ENCODE data around the gene VWCE.
A peak's percentile ranks its signal among the peaks of the same experiment; 100 is the strongest.

Gene VWCE, protein sequence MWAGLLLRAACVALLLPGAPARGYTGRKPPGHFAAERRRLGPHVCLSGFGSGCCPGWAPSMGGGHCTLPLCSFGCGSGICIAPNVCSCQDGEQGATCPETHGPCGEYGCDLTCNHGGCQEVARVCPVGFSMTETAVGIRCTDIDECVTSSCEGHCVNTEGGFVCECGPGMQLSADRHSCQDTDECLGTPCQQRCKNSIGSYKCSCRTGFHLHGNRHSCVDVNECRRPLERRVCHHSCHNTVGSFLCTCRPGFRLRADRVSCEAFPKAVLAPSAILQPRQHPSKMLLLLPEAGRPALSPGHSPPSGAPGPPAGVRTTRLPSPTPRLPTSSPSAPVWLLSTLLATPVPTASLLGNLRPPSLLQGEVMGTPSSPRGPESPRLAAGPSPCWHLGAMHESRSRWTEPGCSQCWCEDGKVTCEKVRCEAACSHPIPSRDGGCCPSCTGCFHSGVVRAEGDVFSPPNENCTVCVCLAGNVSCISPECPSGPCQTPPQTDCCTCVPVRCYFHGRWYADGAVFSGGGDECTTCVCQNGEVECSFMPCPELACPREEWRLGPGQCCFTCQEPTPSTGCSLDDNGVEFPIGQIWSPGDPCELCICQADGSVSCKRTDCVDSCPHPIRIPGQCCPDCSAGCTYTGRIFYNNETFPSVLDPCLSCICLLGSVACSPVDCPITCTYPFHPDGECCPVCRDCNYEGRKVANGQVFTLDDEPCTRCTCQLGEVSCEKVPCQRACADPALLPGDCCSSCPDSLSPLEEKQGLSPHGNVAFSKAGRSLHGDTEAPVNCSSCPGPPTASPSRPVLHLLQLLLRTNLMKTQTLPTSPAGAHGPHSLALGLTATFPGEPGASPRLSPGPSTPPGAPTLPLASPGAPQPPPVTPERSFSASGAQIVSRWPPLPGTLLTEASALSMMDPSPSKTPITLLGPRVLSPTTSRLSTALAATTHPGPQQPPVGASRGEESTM

GRCh38 chr11:61294717-61295595 is at the start of gene VWCE:
VWCE (minus strand) TSS chr11:61295316; CDS start chr11:61295037, 279 bp downstream.
- peak within 1 kb of the TSS; percentile 84 for H3K4me3 ChIP-seq (ENCODE audit: low read length)
- DNase-seq (ENCODE audit: low read depth) = peak; percentile 78
- peaks cover 39% of the 10 kb centered on the region for H3K4me1 ChIP-seq (ENCODE audit: control insufficient read depth, insufficient read depth, low read length)
- no peaks in the 10 kb centered on the region for H3K27me3 ChIP-seq (replicated peaks; ENCODE audit: control insufficient read depth, insufficient read depth, low read length)
- peaks cover 14% of the 10 kb centered on the region for H3K36me3 ChIP-seq (ENCODE audit: control insufficient read depth, insufficient read depth, low read length, severe bottlenecking)
- H3K9ac ChIP-seq (ENCODE audit: low read length) = peak within 1 kb of the TSS; percentile 85
- H3K9me3 ChIP-seq (ENCODE audit: control insufficient read depth, low read length) = no peaks in the 10 kb centered on the region

- no peaks in the 10 kb centered on the region for H3K9me3 ChIP-seq (ENCODE audit: control insufficient read depth, low read length)
- DNase-seq (ENCODE audit: low read depth) = no peak
- H3K4me3 ChIP-seq (ENCODE audit: low read length) = no peak overlapping the region
- peaks cover 10% of the 10 kb centered on the region for H3K36me3 ChIP-seq (ENCODE audit: control insufficient read depth, insufficient read depth, low read length, severe bottlenecking)
- H3K27me3 ChIP-seq (replicated peaks; ENCODE audit: control insufficient read depth, insufficient read depth, low read length) = no peaks in the 10 kb centered on the region
- peaks cover 1% of the 10 kb centered on the region for H3K4me1 ChIP-seq (ENCODE audit: control insufficient read depth, insufficient read depth, low read length)
- H3K9ac ChIP-seq (ENCODE audit: low read length) = no peak overlapping the region
These were observed 49.0 kb upstream of the VWCE start for GRCh38 chr11:61343792-61344745.

DNA sequence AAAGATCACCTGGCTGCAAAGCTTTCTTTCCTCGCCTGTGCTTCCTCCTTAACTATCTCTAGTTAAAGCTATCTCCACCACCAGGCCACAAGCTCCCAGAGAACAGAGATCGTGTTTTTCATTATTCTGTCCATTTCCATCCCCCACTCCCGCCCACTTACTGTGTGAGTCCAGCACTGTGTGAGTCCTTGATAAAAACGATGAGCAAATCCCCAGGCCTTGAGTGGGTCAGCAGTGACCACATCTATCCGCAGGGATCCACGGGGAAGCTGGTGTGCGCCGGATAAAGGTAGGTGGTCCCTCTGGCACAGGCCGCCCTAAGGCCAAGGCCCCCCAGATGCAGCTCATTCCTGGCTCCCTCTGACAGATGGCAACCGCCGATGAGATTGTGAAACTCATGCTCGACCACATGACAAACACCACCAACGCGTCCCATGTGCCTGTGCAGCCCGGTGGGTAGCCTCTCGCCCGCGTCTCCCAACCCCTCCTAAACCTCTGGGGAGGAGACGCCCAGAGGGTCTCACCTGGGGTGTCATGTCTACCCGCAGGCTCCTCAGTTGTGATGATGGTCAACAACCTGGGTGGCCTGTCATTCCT is 47.2 kb upstream of the VWCE start:
- H3K4me3 ChIP-seq (ENCODE audit: low read length) = no peak overlapping the region
- no peaks in the 10 kb centered on the region for H3K36me3 ChIP-seq (ENCODE audit: control insufficient read depth, insufficient read depth, low read length, severe bottlenecking)
- H3K4me1 ChIP-seq (ENCODE audit: control insufficient read depth, insufficient read depth, low read length) = peaks cover 10% of the 10 kb centered on the region
- H3K9me3 ChIP-seq (ENCODE audit: control insufficient read depth, low read length) = no peaks in the 10 kb centered on the region
- no peak overlapping the region for H3K9ac ChIP-seq (ENCODE audit: low read length)
- no peaks in the 10 kb centered on the region for H3K27me3 ChIP-seq (replicated peaks; ENCODE audit: control insufficient read depth, insufficient read depth, low read length)
- DNase-seq (ENCODE audit: low read depth) = no peak

- Histone ChIP-seq H3K4me3 (ENCODE audit: low read length) (no peak overlapping the region), H3K27me3 (replicated peaks; ENCODE audit: control insufficient read depth, insufficient read depth, low read length) (no peaks in the 10 kb centered on the region), H3K4me1 (ENCODE audit: control insufficient read depth, insufficient read depth, low read length) (peaks cover 10% of the 10 kb centered on the region), H3K36me3 (ENCODE audit: control insufficient read depth, insufficient read depth, low read length, severe bottlenecking) (no peaks in the 10 kb centered on the region), H3K9ac (ENCODE audit: low read length) (no peak overlapping the region), H3K9me3 (ENCODE audit: control insufficient read depth, low read length) (no peaks in the 10 kb centered on the region)
- DNase-seq (ENCODE audit: low read depth) = no peak
These were observed 46.6 kb upstream of the VWCE start for GRCh38 chr11:61341706-61342105.

GRCh38 chr11:61340979-61341378 is 45.9 kb upstream of the VWCE start:
- Histone ChIP-seq H3K36me3 (ENCODE audit: control insufficient read depth, insufficient read depth, low read length, severe bottlenecking) (no peaks in the 10 kb centered on the region), H3K9me3 (ENCODE audit: control insufficient read depth, low read length) (no peaks in the 10 kb centered on the region), H3K4me3 (ENCODE audit: low read length) (no peak overlapping the region), H3K27me3 (replicated peaks; ENCODE audit: control insufficient read depth, insufficient read depth, low read length) (no peaks in the 10 kb centered on the region), H3K4me1 (ENCODE audit: control insufficient read depth, insufficient read depth, low read length) (peaks cover 12% of the 10 kb centered on the region), H3K9ac (ENCODE audit: low read length) (no peak overlapping the region)
- DNase-seq (ENCODE audit: low read depth) = no peak

GRCh38 chr11:61339490-61339878 is 44.4 kb upstream of the VWCE start:
- Histone ChIP-seq H3K4me1 (ENCODE audit: control insufficient read depth, insufficient read depth, low read length) (peaks cover 22% of the 10 kb centered on the region), H3K27me3 (replicated peaks; ENCODE audit: control insufficient read depth, insufficient read depth, low read length) (no peaks in the 10 kb centered on the region), H3K9me3 (ENCODE audit: control insufficient read depth, low read length) (no peaks in the 10 kb centered on the region)

DNA sequence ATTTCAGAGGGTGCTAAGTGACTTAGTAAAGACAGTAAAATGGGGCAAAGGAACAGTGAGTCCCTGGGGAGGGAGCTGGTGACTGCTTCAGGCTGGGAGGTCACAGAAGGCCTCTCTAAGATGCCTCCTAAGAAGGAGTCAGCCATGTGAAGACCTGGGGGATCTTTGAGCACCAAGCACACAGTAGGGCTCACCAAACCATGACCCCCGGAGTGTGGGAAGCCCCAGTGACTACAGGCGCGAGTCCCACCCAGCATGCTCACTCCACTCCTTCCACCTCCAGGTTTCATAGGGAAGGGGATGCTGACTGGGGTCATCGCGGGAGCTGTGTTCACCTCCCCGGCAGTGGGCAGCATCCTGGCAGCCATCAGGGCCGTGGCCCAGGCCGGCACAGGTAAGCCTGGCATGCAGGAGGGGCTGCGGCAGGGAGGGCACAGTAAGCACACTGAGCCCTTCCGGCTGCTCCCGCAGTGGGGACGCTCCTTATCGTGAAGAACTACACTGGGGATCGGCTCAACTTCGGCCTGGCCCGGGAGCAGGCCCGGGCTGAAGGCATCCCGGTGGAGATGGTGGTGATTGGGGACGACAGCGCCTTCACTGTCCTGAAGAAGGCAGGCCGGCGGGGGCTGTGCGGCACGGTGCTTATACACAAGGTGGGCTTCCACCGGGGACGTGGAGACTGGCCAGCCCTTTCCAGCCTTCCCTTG is 43.8 kb upstream of the VWCE start:
- Histone ChIP-seq H3K36me3 (ENCODE audit: control insufficient read depth, insufficient read depth, low read length, severe bottlenecking) (no peaks in the 10 kb centered on the region), H3K9me3 (ENCODE audit: control insufficient read depth, low read length) (no peaks in the 10 kb centered on the region), H3K9ac (ENCODE audit: low read length) (no peak overlapping the region), H3K27me3 (replicated peaks; ENCODE audit: control insufficient read depth, insufficient read depth, low read length) (no peaks in the 10 kb centered on the region), H3K4me1 (ENCODE audit: control insufficient read depth, insufficient read depth, low read length) (peaks cover 22% of the 10 kb centered on the region), H3K4me3 (ENCODE audit: low read length) (no peak overlapping the region)
- no peak for DNase-seq (ENCODE audit: low read depth)

More at GRCh38 chr11:61339490-61339878, 44.4 kb upstream of the VWCE start:
- Histone ChIP-seq H3K4me3 (ENCODE audit: low read length) (no peak overlapping the region), H3K36me3 (ENCODE audit: control insufficient read depth, insufficient read depth, low read length, severe bottlenecking) (no peaks in the 10 kb centered on the region), H3K9ac (ENCODE audit: low read length) (no peak overlapping the region)
- DNase-seq (ENCODE audit: low read depth) = no peak

- Histone ChIP-seq H3K27me3 (replicated peaks; ENCODE audit: control insufficient read depth, insufficient read depth, low read length) (no peaks in the 10 kb centered on the region), H3K4me3 (ENCODE audit: low read length) (no peak overlapping the region), H3K9me3 (ENCODE audit: control insufficient read depth, low read length) (no peaks in the 10 kb centered on the region), H3K4me1 (ENCODE audit: control insufficient read depth, insufficient read depth, low read length) (peaks cover 26% of the 10 kb centered on the region), H3K9ac (ENCODE audit: low read length) (no peak overlapping the region), H3K36me3 (ENCODE audit: control insufficient read depth, insufficient read depth, low read length, severe bottlenecking) (no peaks in the 10 kb centered on the region)
- DNase-seq (ENCODE audit: low read depth) = no peak
These were observed 42.8 kb upstream of the VWCE start for GRCh38 chr11:61337706-61338470.

Measured in adipocyte (in vitro differentiated cells).